Stimulated activated CD4-positive, alpha-beta T cell treated with anti-CD3 and anti-CD28 coated beads, Interleukin-1b, Interleukin-23, amount 100 ng/mL, for 1 hour (primary cell): Measurements from ENCODE around the gene SPTBN2.

Source experiments
- DNase-seq, 2 donors: peaks; one replicate each; pipeline ENCODE4 v3.0.0-alpha.2; 2020; ENCODE audit warnings: low read depth in 2 of 2

The SPTBN2 gene

GRCh38 chr11:66704659-66705360, 24.2 kb downstream of the SPTBN2 start:
- no peak for DNase-seq

GRCh38 chr11:66701432-66702240, 27.4 kb downstream of the SPTBN2 start:
- DNase-seq: no peak

- DNase-seq: no peak
These were observed 28.3 kb downstream of the SPTBN2 start for GRCh38 chr11:66700742-66701141.

- DNase-seq: no peak
These were observed 28.7 kb downstream of the SPTBN2 start for GRCh38 chr11:66700337-66700736.

GRCh38 chr11:66698491-66698890, 30.5 kb downstream of the SPTBN2 start:
- no peak for DNase-seq

GRCh38 chr11:66697988-66698387, 31.0 kb downstream of the SPTBN2 start:
- no peak for DNase-seq

GRCh38 chr11:66696146-66696545, 32.9 kb downstream of the SPTBN2 start:
- DNase-seq: no peak

GRCh38 chr11:66694732-66695207, 34.2 kb downstream of the SPTBN2 start:
- peak; percentile 54 to 78 for DNase-seq

- no peak for DNase-seq
These were observed 35.0 kb downstream of the SPTBN2 start for GRCh38 chr11:66694056-66694410.

GRCh38 chr11:66693356-66694055, 35.5 kb downstream of the SPTBN2 start:
- no peak for DNase-seq

- no peak for DNase-seq
These were observed 36.1 kb downstream of the SPTBN2 start for GRCh38 chr11:66692871-66693331.

- no peak for DNase-seq
These were observed 36.6 kb downstream of the SPTBN2 start for GRCh38 chr11:66692446-66692845.

- DNase-seq: no peak
These were observed 37.6 kb downstream of the SPTBN2 start for GRCh38 chr11:66691311-66691980.

- no peak for DNase-seq
These were observed 39.1 kb downstream of the SPTBN2 start for GRCh38 chr11:66689661-66690590.

- no peak for DNase-seq
These were observed 40.2 kb downstream of the SPTBN2 start for GRCh38 chr11:66688561-66689534.

- no peak for DNase-seq
These were observed 41.2 kb downstream of the SPTBN2 start for GRCh38 chr11:66687831-66688281.

GRCh38 chr11:66686801-66687750, 41.9 kb downstream of the SPTBN2 start:
- no peak for DNase-seq

- DNase-seq: no peak
These were observed 42.8 kb downstream of the SPTBN2 start for GRCh38 chr11:66686100-66686785.
